Breast epithelium (tissue), 4 donors: ENCODE results near the gene BCL2L13. TPM values are rescaled to one million over a fixed set of nuclear protein-coding genes. Genes with fewer than 3 reads are reported as not detected.

Experiments used
- DNase-seq, 2 donors: peaks; one replicate each; pipeline ENCODE4 v3.0.0-alpha.2; 2019; ENCODE audit warnings: low spot score in 2 of 2
- H3K27ac ChIP-seq, 2 donors: fragments of 200-600 bp; sonication (generic) in 1 of 2; one replicate each; pipeline ENCODE4 v1.5.1; 2016 to 2019; ENCODE audit warnings: mild to moderate bottlenecking in 1 of 2
- H3K27me3 ChIP-seq, 2 donors: fragments of 200-600 bp; sonication (generic) in 1 of 2; one replicate each; pipeline versions ENCODE4 v1.5.1 to v1.6.0; 2017 to 2019; ENCODE audit warnings: control low read depth in 1 of 2, mild to moderate bottlenecking in 1 of 2
- H3K36me3 ChIP-seq: fragments of 200-600 bp; one replicate; pipeline ENCODE4 v1.5.1; 2019
- H3K4me1 ChIP-seq, 2 donors: fragments of 200-600 bp; sonication (generic); one replicate each; pipeline ENCODE4 v1.5.1; 2016 to 2019; ENCODE audit warnings: control low read depth in 1 of 2
- H3K4me3 ChIP-seq, 3 donors: fragments of 200-600 bp; sonication (generic); 1 replicate in 2 of 3; 2 replicates in 1 of 3; pipeline ENCODE4 v1.5.1; 2016 to 2019; ENCODE audit warnings: mild to moderate bottlenecking in 3 of 3, moderate library complexity in 2 of 3
- H3K9me3 ChIP-seq, 2 donors: fragments of 200-600 bp; sonication (generic) in 1 of 2; one replicate each; pipeline ENCODE4 v1.5.1; 2016 to 2019; ENCODE audit warnings: control low read depth in 1 of 2
- CTCF ChIP-seq, 3 donors: fragments of 450-650 bp; IDR thresholded peaks; one replicate each; pipeline ENCODE4 v1.5.1; 2016 to 2017; ENCODE audit warnings: antibody characterized with exemption in 3 of 3, mild to moderate bottlenecking in 3 of 3, moderate library complexity in 3 of 3
- POLR2A ChIP-seq: fragments of 450-650 bp; IDR thresholded peaks from one replicate; pipeline ENCODE4 v1.6.1; 2016; ENCODE audit warnings: antibody characterized with exemption, mild to moderate bottlenecking, moderate library complexity
- POLR2AphosphoS5 ChIP-seq, 3 donors: sonication (generic); formaldehyde crosslinking; IDR thresholded peaks; one replicate each; pipeline ENCODE4 v1.6.1; 2017; ENCODE audit warnings: antibody characterized with exemption in 3 of 3
- intact Hi-C: fragments of 100-400 bp; cut with DNase I; formaldehyde crosslinking; loops from one replicate; pipeline ENCODE4 v1.15.1; 2023; ENCODE audit warnings: low total_unique reads
- total RNA-seq, 3 donors: library from RNA; depleted of rRNA; stranded (reverse); fragments of >200 nt; gene quantifications; one replicate each; pipeline ENCODE4 v1.1.0, GENCODE V29; 2016

BCL2L13 gene
- total RNA-seq, 3 donors from 2014 or later = 46.9 to 140 (median 61.6) TPM

- intact Hi-C loops = no loop called here
- H3K4me3 ChIP-seq = no peak overlapping the region
- TF ChIP-seq CTCF (IDR thresholded peaks at IDR 0.05) (no peak), POLR2AphosphoS5 (IDR thresholded peaks at IDR 0.05) (no peak), POLR2A (no peak)
Observed at GRCh38 chr22:17746916-17747315, 108.4 kb downstream of the BCL2L13 start.

GRCh38 chr22:17748555-17749353, 110.2 kb downstream of the BCL2L13 start:
- Histone ChIP-seq H3K9me3 (no peaks in the 10 kb centered on the region), H3K4me1 (no peaks in the 10 kb centered on the region), H3K27ac (no peak overlapping the region), H3K36me3 (no peaks in the 10 kb centered on the region), H3K27me3 (no peaks in the 10 kb centered on the region), H3K4me3 (no peak overlapping the region)
- DNase-seq = no peak
- TF ChIP-seq POLR2AphosphoS5 (IDR thresholded peaks at IDR 0.05) (no peak), POLR2A (no peak), CTCF (IDR thresholded peaks at IDR 0.05) (no peak)
- intact Hi-C loops = no loop called here

More at GRCh38 chr22:17746916-17747315, 108.4 kb downstream of the BCL2L13 start:
- Histone ChIP-seq H3K27me3 (no peaks in the 10 kb centered on the region), H3K36me3 (no peaks in the 10 kb centered on the region), H3K27ac (no peak overlapping the region), H3K9me3 (no peaks in the 10 kb centered on the region), H3K4me1 (no peaks in the 10 kb centered on the region)
- DNase-seq = no peak

GRCh38 chr22:17749605-17750395, 111.2 kb downstream of the BCL2L13 start:
- Histone ChIP-seq H3K27me3 (no peaks in the 10 kb centered on the region), H3K4me3 (no peak overlapping the region), H3K36me3 (no peaks in the 10 kb centered on the region), H3K9me3 (no peaks in the 10 kb centered on the region), H3K4me1 (no peaks in the 10 kb centered on the region), H3K27ac (no peak overlapping the region)
- TF ChIP-seq POLR2AphosphoS5 (IDR thresholded peaks at IDR 0.05) (no peak), POLR2A (no peak), CTCF (IDR thresholded peaks at IDR 0.05) (no peak)
- intact Hi-C loops = no loop called here
- no peak for DNase-seq

- intact Hi-C loops = no loop called here
- no peak for DNase-seq
- no peak for TF ChIP-seq CTCF (IDR thresholded peaks at IDR 0.05)
- TF ChIP-seq POLR2AphosphoS5 (IDR thresholded peaks at IDR 0.05) = no peak
- TF ChIP-seq POLR2A = no peak
- H3K9me3 ChIP-seq = no peaks in the 10 kb centered on the region
- H3K36me3 ChIP-seq = no peaks in the 10 kb centered on the region
- no peaks in the 10 kb centered on the region for H3K27me3 ChIP-seq
- H3K4me1 ChIP-seq = no peaks in the 10 kb centered on the region
- H3K27ac ChIP-seq = no peak overlapping the region
- H3K4me3 ChIP-seq = no peak overlapping the region
Observed at GRCh38 chr22:17751596-17751995, 113.0 kb downstream of the BCL2L13 start.

GRCh38 chr22:17753401-17753989, 114.9 kb downstream of the BCL2L13 start:
- TF ChIP-seq POLR2AphosphoS5 (IDR thresholded peaks at IDR 0.05) (no peak), CTCF (IDR thresholded peaks at IDR 0.05) (no peak), POLR2A (no peak)
- Histone ChIP-seq H3K4me3 (no peak overlapping the region), H3K27me3 (no peaks in the 10 kb centered on the region), H3K4me1 (no peaks in the 10 kb centered on the region), H3K36me3 (no peaks in the 10 kb centered on the region), H3K27ac (no peak overlapping the region), H3K9me3 (no peaks in the 10 kb centered on the region)
- intact Hi-C loops = no loop called here
- no peak for DNase-seq
